Naive thymus-derived CD4-positive, alpha-beta T cell (primary cell): Measurements from ENCODE around the gene ATP13A2. TPM values are rescaled to one million over a fixed set of nuclear protein-coding genes. Genes with fewer than 3 reads are reported as not detected.
A peak's percentile ranks its signal among the peaks of the same experiment; 100 is the strongest.

ENCODE experiments used
- ATAC-seq: fragments of 150-1000 bp; cut with Tn5 transposase; 2 replicates; pipeline ENCODE4 v1.10.0; 2021; ENCODE audit warnings: mild to moderate bottlenecking, moderate library complexity
- CTCF ChIA-PET: fragments of 350-600 bp; sonication (Branson Sonifier 250); formaldehyde crosslinking; loops from one replicate; lab custom pipeline; 2021; ENCODE audit warnings: antibody characterized with exemption; lab: Charles Lee
- POLR2A ChIA-PET: fragments of 350-600 bp; sonication (Branson Sonifier 250); formaldehyde crosslinking; loops from one replicate; lab custom pipeline; 2021; ENCODE audit warnings: antibody characterized with exemption, inconsistent platforms; lab: Charles Lee
- DNase-seq, 9 donors: peaks; one replicate each; pipeline versions ENCODE4 v3.0.0 to v3.0.0-alpha.2; 2020 to 2022; ENCODE audit warnings: mixed read lengths in 1 of 9
- H3K27ac ChIP-seq: one replicate; pipeline ENCODE4 v1.7.0; 2013; ENCODE audit warnings: mild to moderate bottlenecking, low read depth, low read length, moderate library complexity
- H3K27me3 ChIP-seq, 2 donors: one replicate each; pipeline ENCODE4 v1.7.0; 2013; ENCODE audit warnings: low read length in 2 of 2, mild to moderate bottlenecking in 2 of 2, moderate library complexity in 2 of 2; ENCODE audit not compliant: control insufficient read depth in 2 of 2, insufficient read depth in 2 of 2
- H3K36me3 ChIP-seq, 3 experiments: 1 replicate in 2 of 3; 2 replicates in 1 of 3; pipeline ENCODE4 v1.7.0; 2013; ENCODE audit warnings: low read length in 3 of 3, mild to moderate bottlenecking in 3 of 3, moderate library complexity in 1 of 3; ENCODE audit not compliant: insufficient read depth in 3 of 3, control insufficient read depth in 2 of 3
- H3K4me1 ChIP-seq, 2 donors: one replicate each; pipeline ENCODE4 v1.7.0; 2013; ENCODE audit warnings: low read length in 2 of 2, mild to moderate bottlenecking in 2 of 2, moderate library complexity in 1 of 2; ENCODE audit not compliant: control insufficient read depth in 2 of 2, insufficient read depth in 2 of 2
- H3K4me3 ChIP-seq: 2 replicates; pipeline ENCODE4 v1.7.0; 2013; ENCODE audit warnings: mild to moderate bottlenecking, low read length
- H3K9me3 ChIP-seq, 3 experiments: 1 replicate in 2 of 3; 2 replicates in 1 of 3; pipeline ENCODE4 v1.7.0; 2013; ENCODE audit warnings: low read length in 3 of 3; ENCODE audit not compliant: control insufficient read depth in 2 of 3
- H3K27ac Mint-ChIP-seq, 9 donors: one replicate each; pipeline ENCODE4 v1.8.0; 2020 to 2022; ENCODE audit warnings: mixed read lengths in 9 of 9, mild to moderate bottlenecking in 8 of 9, moderate library complexity in 5 of 9, inconsistent platforms in 2 of 9
- H3K27me3 Mint-ChIP-seq, 5 donors: one replicate each; pipeline ENCODE4 v1.8.0; 2021 to 2022; ENCODE audit warnings: mixed read lengths in 5 of 5, mild to moderate bottlenecking in 1 of 5
- H3K36me3 Mint-ChIP-seq, 5 donors: one replicate each; pipeline ENCODE4 v1.8.0; 2020 to 2022; ENCODE audit warnings: mixed read lengths in 5 of 5, mild to moderate bottlenecking in 3 of 5, inconsistent platforms in 1 of 5
- H3K4me1 Mint-ChIP-seq, 7 donors: one replicate each; pipeline ENCODE4 v1.8.0; 2020 to 2022; ENCODE audit warnings: mixed read lengths in 7 of 7, mild to moderate bottlenecking in 3 of 7, inconsistent platforms in 1 of 7
- H3K4me3 Mint-ChIP-seq, 10 donors: one replicate each; pipeline ENCODE4 v1.8.0; 2020 to 2022; ENCODE audit warnings: mild to moderate bottlenecking in 10 of 10, mixed read lengths in 10 of 10, moderate library complexity in 6 of 10, inconsistent platforms in 2 of 10
- H3K9me3 Mint-ChIP-seq, 11 donors: one replicate each; pipeline ENCODE4 v1.8.0; 2020 to 2022; ENCODE audit warnings: mixed read lengths in 11 of 11, mild to moderate bottlenecking in 4 of 11, inconsistent platforms in 1 of 11, moderate library complexity in 1 of 11
- intact Hi-C, 2 donors: fragments of 100-400 bp; cut with micrococcal nuclease; formaldehyde crosslinking; loops; one replicate each; pipeline ENCODE4 v1.15.1; 2023
- polyA plus RNA-seq, 2 donors: library from polyadenylated mRNA; unstranded; fragments of 300-500 nt; fragmentation: Illumina TruSeq; gene quantifications; one replicate each; pipeline ENCODE4 v1.2.3, GENCODE V29; 2021
- total RNA-seq, 6 experiments: library from RNA in 5 of 6; stranded (reverse) in 5 of 6; gene quantifications; 1 replicate in 5 of 6; 2 replicates in 1 of 6; pipeline ENCODE4 v1.2.3 and lab custom pipeline; 2021 to 2026

ATP13A2 gene
- total and polyA plus RNA-seq, 7 experiments from 2014 or later: 25.6 to 59.1 (median 42.1) TPM

- no peaks in the 10 kb centered on the region for H3K9me3 Mint-ChIP-seq
- intact Hi-C loops: no loop called here
- CTCF ChIA-PET: no interaction called here
- Histone ChIP-seq H3K36me3 (no peaks in the 10 kb centered on the region), H3K4me1 (no peaks in the 10 kb centered on the region), H3K27ac (no peak overlapping the region), H3K9me3 (no peaks in the 10 kb centered on the region), H3K27me3 (no peaks in the 10 kb centered on the region), H3K4me3 (no peak overlapping the region)
- H3K27me3 Mint-ChIP-seq: peaks cover 10 to 25% (median 11%) of the 10 kb centered on the region in 5 donors
- no peak overlapping the region for H3K27ac Mint-ChIP-seq
- no peak for ATAC-seq
- no peak overlapping the region for H3K4me3 Mint-ChIP-seq
- no peak for DNase-seq
- H3K36me3 Mint-ChIP-seq: peaks cover 0 to 7% (median 0%) of the 10 kb centered on the region in 5 donors
- POLR2A ChIA-PET: no interaction called here
- peaks cover 6 to 11% (median 10%) of the 10 kb centered on the region in 7 donors for H3K4me1 Mint-ChIP-seq
These were observed 34.8 kb downstream of the ATP13A2 start for GRCh38 chr1:16976966-16977365.

GRCh38 chr1:16975838-16976237, 35.9 kb downstream of the ATP13A2 start:
- Histone ChIP-seq H3K4me1 (no peaks in the 10 kb centered on the region), H3K27me3 (no peaks in the 10 kb centered on the region), H3K36me3 (peaks cover 0 to 6% (median 0%) of the 10 kb centered on the region in 3 experiments), H3K27ac (no peak overlapping the region), H3K4me3 (no peak overlapping the region), H3K9me3 (no peaks in the 10 kb centered on the region)
- Mint-ChIP-seq H3K9me3 (no peaks in the 10 kb centered on the region), H3K27ac (peak overlapping the region in 3 of 9 donors; percentile 2 to 67 (median 6)), H3K27me3 (peaks cover 2 to 15% (median 2%) of the 10 kb centered on the region in 5 donors), H3K36me3 (peaks cover 0 to 3% (median 0%) of the 10 kb centered on the region in 5 donors), H3K4me1 (peaks cover 2 to 6% (median 2%) of the 10 kb centered on the region in 7 donors), H3K4me3 (no peak overlapping the region)
- no peak for ATAC-seq
- intact Hi-C loops: no loop called here
- ChIA-PET POLR2A (no interaction called here), CTCF (no interaction called here)
- DNase-seq: no peak

- Mint-ChIP-seq H3K27me3 (peaks cover 0 to 11% (median 0%) of the 10 kb centered on the region in 5 donors), H3K9me3 (no peaks in the 10 kb centered on the region), H3K36me3 (peaks cover 0 to 3% (median 0%) of the 10 kb centered on the region in 5 donors), H3K4me1 (peaks cover 0 to 3% (median 0%) of the 10 kb centered on the region in 7 donors), H3K27ac (no peak overlapping the region), H3K4me3 (no peak overlapping the region)
- Histone ChIP-seq H3K4me3 (no peak overlapping the region), H3K9me3 (no peaks in the 10 kb centered on the region), H3K27me3 (no peaks in the 10 kb centered on the region), H3K27ac (no peak overlapping the region), H3K36me3 (peaks cover 0 to 12% (median 0%) of the 10 kb centered on the region in 3 experiments), H3K4me1 (no peaks in the 10 kb centered on the region)
- DNase-seq (no peak), ATAC-seq (no peak)
- CTCF ChIA-PET: no interaction called here
- POLR2A ChIA-PET: no interaction called here
- intact Hi-C loops: no loop called here
These were observed 36.5 kb downstream of the ATP13A2 start for GRCh38 chr1:16975211-16975610.

GRCh38 chr1:16973215-16973614, 38.5 kb downstream of the ATP13A2 start:
- Mint-ChIP-seq H3K4me1 (no peaks in the 10 kb centered on the region), H3K36me3 (peaks cover 0 to 3% (median 0%) of the 10 kb centered on the region in 5 donors), H3K9me3 (no peaks in the 10 kb centered on the region), H3K27me3 (no peaks in the 10 kb centered on the region), H3K27ac (no peak overlapping the region), H3K4me3 (no peak overlapping the region)
- ChIA-PET POLR2A (no interaction called here), CTCF (no interaction called here)
- Histone ChIP-seq H3K9me3 (no peaks in the 10 kb centered on the region), H3K4me3 (no peak overlapping the region), H3K36me3 (peaks cover 0 to 31% (median 0%) of the 10 kb centered on the region in 3 experiments), H3K4me1 (no peaks in the 10 kb centered on the region), H3K27ac (no peak overlapping the region), H3K27me3 (no peaks in the 10 kb centered on the region)
- intact Hi-C loops: no loop called here
- DNase-seq (no peak), ATAC-seq (no peak)

GRCh38 chr1:16972189-16972895, 39.4 kb downstream of the ATP13A2 start:
- Histone ChIP-seq H3K27ac (no peak overlapping the region), H3K27me3 (no peaks in the 10 kb centered on the region), H3K4me3 (no peak overlapping the region), H3K4me1 (no peaks in the 10 kb centered on the region), H3K9me3 (no peaks in the 10 kb centered on the region), H3K36me3 (peaks cover 0 to 40% (median 0%) of the 10 kb centered on the region in 3 experiments)
- CTCF ChIA-PET: no interaction called here
- H3K36me3 Mint-ChIP-seq: peaks cover 0 to 3% (median 0%) of the 10 kb centered on the region in 5 donors
- H3K27me3 Mint-ChIP-seq: no peaks in the 10 kb centered on the region
- POLR2A ChIA-PET: interaction anchor here (0.6 kb wide), 1 partner anchor 8 kb away, joined by 3 read pairs; the partner anchor contains the start of gene MFAP2
- H3K27ac Mint-ChIP-seq: no peak overlapping the region
- H3K4me1 Mint-ChIP-seq: peaks cover 0 to 1% (median 0%) of the 10 kb centered on the region in 7 donors
- intact Hi-C loops: no loop called here
- H3K4me3 Mint-ChIP-seq: no peak overlapping the region
- DNase-seq (no peak), ATAC-seq (no peak)
- no peaks in the 10 kb centered on the region for H3K9me3 Mint-ChIP-seq

- Mint-ChIP-seq H3K27me3 (no peaks in the 10 kb centered on the region), H3K36me3 (peaks cover 0 to 4% (median 0%) of the 10 kb centered on the region in 5 donors), H3K4me3 (no peak overlapping the region), H3K4me1 (peaks cover 0 to 1% (median 0%) of the 10 kb centered on the region in 7 donors), H3K27ac (peak overlapping the region in 1 of 9 donors; percentile 51), H3K9me3 (no peaks in the 10 kb centered on the region)
- ATAC-seq: no peak
- Histone ChIP-seq H3K4me3 (no peak overlapping the region), H3K9me3 (no peaks in the 10 kb centered on the region), H3K27me3 (no peaks in the 10 kb centered on the region), H3K36me3 (peaks cover 0 to 47% (median 0%) of the 10 kb centered on the region in 3 experiments), H3K4me1 (no peaks in the 10 kb centered on the region), H3K27ac (no peak overlapping the region)
- ChIA-PET POLR2A (interaction anchor here (0.6 kb wide), 1 partner anchor 9 kb away, joined by 3 read pairs; the partner anchor contains the start of gene MFAP2), CTCF (no interaction called here)
- intact Hi-C loops: no loop called here
- no peak for DNase-seq
These were observed 40.2 kb downstream of the ATP13A2 start for GRCh38 chr1:16971341-16972188.
